Left lung (tissue), 10 donors: ENCODE results near the gene LIM2. TPM values are rescaled to one million over a fixed set of nuclear protein-coding genes. Genes with fewer than 3 reads are reported as not detected.

Experiments
- ATAC-seq: fragments of 200-7000 bp; cut with Tn5 transposase; one replicate; pipeline ENCODE4 v1.9.1; 2020; ENCODE audit warnings: moderate library complexity
- DNase-seq, 4 donors: peaks; one replicate each; pipeline ENCODE4 v3.0.0-alpha.2; 2013 to 2020
- H3K27ac ChIP-seq, 2 donors: fragments of 200-600 bp; sonication (generic) in 1 of 2; one replicate each; pipeline versions ENCODE4 v1.5.0 to v1.8.0; 2020 to 2021
- H3K27me3 ChIP-seq, 2 donors: fragments of 200-600 bp; sonication (generic) in 1 of 2; one replicate each; pipeline versions ENCODE4 v1.5.0 to v1.8.0; 2020 to 2021
- H3K36me3 ChIP-seq, 2 donors: fragments of 200-600 bp; sonication (generic) in 1 of 2; one replicate each; pipeline versions ENCODE4 v1.5.0 to v1.8.0; 2020 to 2021
- H3K4me1 ChIP-seq, 2 donors: fragments of 200-600 bp; one replicate each; pipeline ENCODE4 v1.8.0; 2021
- H3K4me3 ChIP-seq, 2 donors: fragments of 200-600 bp; sonication (generic) in 1 of 2; one replicate each; pipeline versions ENCODE4 v1.5.0 to v1.8.0; 2020 to 2021; ENCODE audit warnings: mild to moderate bottlenecking in 1 of 2
- H3K9me3 ChIP-seq, 2 donors: fragments of 200-600 bp; sonication (generic) in 1 of 2; one replicate each; pipeline versions ENCODE4 v1.5.0 to v1.8.0; 2020 to 2021
- intact Hi-C, 2 donors: fragments of 100-400 bp; cut with DNase I; formaldehyde crosslinking; loops; one replicate each; pipeline versions ENCODE4 v1.11.2 to v1.14.2; 2022
- polyA plus RNA-seq, 6 donors: library from polyadenylated mRNA; unstranded; fragments of 120-200 nt; gene quantifications; one replicate each; pipeline ENCODE4 v1.2.1, GENCODE V29; 2013; ENCODE audit not compliant: insufficient read length in 6 of 6
- total RNA-seq, 2 donors: library from RNA; stranded (reverse); fragmentation: NEBNext Ultra II Directional; extraction: Animal tissue kit (Norgen Biotek cat#: 25700); gene quantifications; one replicate each; pipeline ENCODE4 v1.2.1, GENCODE V29; 2021
- TF ChIP-seq, protein P1 (sequence below), 2 donors: fragments of 200-600 bp; sonication (generic) in 1 of 2; IDR thresholded peaks; one replicate each; pipeline versions ENCODE4 v1.5.0 to v1.8.0; 2021; ENCODE audit warnings: antibody characterized with exemption in 2 of 2
- donor health status: DM: no; HTN: yes; CAD: no.
- donor health status: DM: no; HTN: no; CAD: no.

Gene LIM2
- total and polyA plus RNA-seq, 8 donors = not detected

GRCh38 chr19:51365965-51366388 is 21.8 kb downstream of the LIM2 start, which contains the start of gene ETFB:
TSS of gene ETFB (minus strand) at chr19:51366388. CDS start at chr19:51366326, 62 bp downstream.
- intact Hi-C loops = no loop called here
- TF ChIP-seq, protein P1, sequence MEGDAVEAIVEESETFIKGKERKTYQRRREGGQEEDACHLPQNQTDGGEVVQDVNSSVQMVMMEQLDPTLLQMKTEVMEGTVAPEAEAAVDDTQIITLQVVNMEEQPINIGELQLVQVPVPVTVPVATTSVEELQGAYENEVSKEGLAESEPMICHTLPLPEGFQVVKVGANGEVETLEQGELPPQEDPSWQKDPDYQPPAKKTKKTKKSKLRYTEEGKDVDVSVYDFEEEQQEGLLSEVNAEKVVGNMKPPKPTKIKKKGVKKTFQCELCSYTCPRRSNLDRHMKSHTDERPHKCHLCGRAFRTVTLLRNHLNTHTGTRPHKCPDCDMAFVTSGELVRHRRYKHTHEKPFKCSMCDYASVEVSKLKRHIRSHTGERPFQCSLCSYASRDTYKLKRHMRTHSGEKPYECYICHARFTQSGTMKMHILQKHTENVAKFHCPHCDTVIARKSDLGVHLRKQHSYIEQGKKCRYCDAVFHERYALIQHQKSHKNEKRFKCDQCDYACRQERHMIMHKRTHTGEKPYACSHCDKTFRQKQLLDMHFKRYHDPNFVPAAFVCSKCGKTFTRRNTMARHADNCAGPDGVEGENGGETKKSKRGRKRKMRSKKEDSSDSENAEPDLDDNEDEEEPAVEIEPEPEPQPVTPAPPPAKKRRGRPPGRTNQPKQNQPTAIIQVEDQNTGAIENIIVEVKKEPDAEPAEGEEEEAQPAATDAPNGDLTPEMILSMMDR (IDR thresholded peaks at IDR 0.05) = no peak
- Histone ChIP-seq H3K27ac (peak within 1 kb of the TSS; percentile 95), H3K4me3 (peak within 1 kb of the TSS; percentile 52 to 65), H3K36me3 (no peaks in the 10 kb centered on the region), H3K27me3 (no peaks in the 10 kb centered on the region), H3K4me1 (peaks cover 0 to 54% of the 10 kb centered on the region in 2 donors), H3K9me3 (no peaks in the 10 kb centered on the region)
- DNase-seq (peak in 1 of 4 donors; percentile 27), ATAC-seq (no peak)

DNA sequence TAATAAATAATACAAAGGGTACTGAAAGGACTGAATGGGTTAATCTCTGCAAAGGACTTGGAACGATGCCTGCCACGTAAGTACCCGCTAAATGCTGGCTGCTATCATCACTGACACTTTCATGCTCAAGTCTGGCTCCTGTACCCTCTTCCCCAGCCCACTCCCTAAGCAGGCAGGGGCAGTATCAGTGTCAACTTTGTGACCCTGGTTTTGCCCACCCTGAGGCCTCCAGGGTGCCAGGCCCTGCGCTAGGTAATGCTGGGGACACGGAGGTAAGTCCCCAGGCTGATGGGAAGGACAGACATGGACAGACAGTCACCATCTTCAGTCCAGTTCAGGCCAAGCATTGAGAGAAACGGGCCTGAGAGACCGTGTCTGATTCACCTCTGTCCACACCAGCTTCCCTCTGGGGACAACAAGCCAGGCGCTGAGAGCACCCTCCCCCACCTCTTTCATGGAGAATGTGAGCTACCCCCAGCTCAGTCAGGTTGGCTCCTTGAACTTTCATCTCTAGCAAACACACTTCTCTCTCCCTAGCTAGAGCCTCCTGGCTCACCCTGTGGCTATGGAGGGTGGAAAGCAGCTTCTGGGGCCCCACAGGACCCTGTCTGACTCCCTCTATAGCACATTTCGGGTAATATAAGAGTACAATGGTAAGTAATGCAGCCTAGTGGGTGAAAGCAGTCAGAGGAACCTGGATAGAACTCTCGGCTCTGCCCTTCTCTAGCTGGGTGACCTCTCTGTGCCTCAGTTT is 22.4 kb downstream of the LIM2 start:
- H3K36me3 ChIP-seq = no peaks in the 10 kb centered on the region
- TF ChIP-seq, protein P1 (IDR thresholded peaks at IDR 0.05) = no peak
- H3K27ac ChIP-seq = peak overlapping the region; percentile 95
- peak; percentile 6 for ATAC-seq
- H3K9me3 ChIP-seq = no peaks in the 10 kb centered on the region
- intact Hi-C loops = no loop called here
- H3K27me3 ChIP-seq = no peaks in the 10 kb centered on the region
- peaks cover 0 to 48% of the 10 kb centered on the region in 2 donors for H3K4me1 ChIP-seq
- peak overlapping the region; percentile 52 to 65 for H3K4me3 ChIP-seq
- DNase-seq = peak in 1 of 4 donors; percentile 29

DNA sequence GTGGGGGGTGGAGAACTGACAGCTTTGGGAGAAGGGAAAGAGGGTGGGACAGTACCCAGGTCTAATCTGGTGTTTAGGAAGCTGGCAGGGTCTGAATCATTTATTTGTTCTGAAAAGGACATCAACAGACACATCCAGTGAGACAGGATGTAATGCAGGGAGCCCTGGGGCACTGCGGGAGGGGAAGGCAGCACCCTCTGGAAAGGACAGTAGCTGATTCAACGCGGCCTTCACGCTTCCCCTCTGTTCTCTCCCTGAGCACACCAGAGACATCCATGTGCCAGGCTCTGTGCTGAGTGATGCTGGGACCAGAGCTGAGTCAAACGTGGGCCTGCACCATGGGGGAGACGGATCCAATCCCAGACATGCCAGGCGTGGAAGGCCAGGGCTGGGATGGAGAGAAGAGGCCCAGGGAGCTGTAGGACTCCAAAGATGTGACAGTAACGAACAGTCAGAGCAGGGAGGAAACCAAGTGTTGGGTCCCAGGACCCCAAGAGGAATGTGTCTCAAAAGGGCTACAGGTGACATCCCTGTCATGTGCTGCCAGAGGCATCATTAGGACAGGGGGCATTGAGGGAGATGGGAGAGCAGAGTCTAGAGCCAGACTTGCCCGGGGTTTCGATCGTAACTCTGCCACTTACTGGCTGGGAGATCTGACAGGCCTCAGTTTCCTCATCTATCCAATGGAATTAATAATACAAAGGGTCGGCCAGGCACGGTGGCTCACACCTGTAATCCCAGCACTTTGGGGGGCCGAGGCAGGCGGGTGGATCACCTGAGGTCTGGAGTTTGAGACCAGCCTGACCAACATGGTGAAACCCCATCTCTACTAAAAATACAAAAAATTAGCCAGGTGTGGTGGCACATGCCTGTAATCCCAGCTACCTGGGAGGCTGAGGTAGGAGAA is 23.3 kb downstream of the LIM2 start:
- intact Hi-C loops = no loop called here

GRCh38 chr19:51361239-51361638 is 26.5 kb downstream of the LIM2 start:
- ATAC-seq = no peak
- intact Hi-C loops = no loop called here

More for the DNA sequence above, 23.3 kb downstream of the LIM2 start:
- DNase-seq (no peak), ATAC-seq (no peak)
- H3K27ac ChIP-seq = no peak overlapping the region
- H3K9me3 ChIP-seq = no peaks in the 10 kb centered on the region
- H3K4me1 ChIP-seq = peaks cover 0 to 45% of the 10 kb centered on the region in 2 donors
- TF ChIP-seq, protein P1 (IDR thresholded peaks at IDR 0.05) = no peak
- H3K27me3 ChIP-seq = no peaks in the 10 kb centered on the region
- no peaks in the 10 kb centered on the region for H3K36me3 ChIP-seq
- H3K4me3 ChIP-seq = no peak overlapping the region

More at GRCh38 chr19:51361239-51361638, 26.5 kb downstream of the LIM2 start:
- H3K9me3 ChIP-seq = no peaks in the 10 kb centered on the region
- TF ChIP-seq, protein P1 (IDR thresholded peaks at IDR 0.05) = no peak
- peaks cover 0 to 36% of the 10 kb centered on the region in 2 donors for H3K4me1 ChIP-seq
- no peak overlapping the region for H3K4me3 ChIP-seq
- H3K36me3 ChIP-seq = no peaks in the 10 kb centered on the region
- H3K27ac ChIP-seq = no peak overlapping the region
- no peaks in the 10 kb centered on the region for H3K27me3 ChIP-seq
- no peak for DNase-seq
